C4-2B (cell line): ENCODE measurements around the gene JAGN1.
"Not testable (repeated sequence)": the region's sequence is repeated elsewhere in the genome, so short reads cannot be mapped to it uniquely, and the experiment has no call there.

Experiments
- H3K27ac ChIP-seq: fragments of 450-650 bp; 2 replicates; pipeline ENCODE4 v1.5.1; 2017
- CTCF ChIP-seq: fragments of 450-650 bp; conservative IDR thresholded peaks from 2 replicates; pipeline ENCODE4 v1.5.1; 2017; ENCODE audit warnings: mild to moderate bottlenecking
- ZFX ChIP-seq: fragments of 450-650 bp; IDR thresholded peaks from 2 replicates; pipeline ENCODE4 v1.6.1; 2017

The JAGN1 gene

GRCh38 chr3:9937486-9938238, 47.3 kb downstream of the JAGN1 start:
- no peak overlapping the region for H3K27ac ChIP-seq
- TF ChIP-seq ZFX (no peak), CTCF (no peak)

- TF ChIP-seq ZFX (no peak), CTCF (no peak)
- H3K27ac ChIP-seq: no peak overlapping the region
Measured at GRCh38 chr3:9938966-9939365, 48.6 kb downstream of the JAGN1 start.

GRCh38 chr3:9939906-9940305, 49.5 kb downstream of the JAGN1 start:
- H3K27ac ChIP-seq: not testable (repeated sequence)

GRCh38 chr3:9940746-9941145, 50.3 kb downstream of the JAGN1 start:
- no peak overlapping the region for H3K27ac ChIP-seq
- TF ChIP-seq ZFX (no peak), CTCF (no peak)

- no peak overlapping the region for H3K27ac ChIP-seq
- no peak for TF ChIP-seq ZFX
- no peak for TF ChIP-seq CTCF
Measured at GRCh38 chr3:9942164-9942563, 51.8 kb downstream of the JAGN1 start.

GRCh38 chr3:9942934-9943690, 52.7 kb downstream of the JAGN1 start:
- no peak overlapping the region for H3K27ac ChIP-seq
- no peak for TF ChIP-seq CTCF
- TF ChIP-seq ZFX: no peak
